Hematopoietic multipotent progenitor cell treated with erythropoietin and hydrocortisone succinate and interleukin-3 and kit ligand, for 6 days (in vitro differentiated cells): ENCODE data around the gene ATP13A2.

Source experiments
- DNase-seq: peaks from one replicate; pipeline ENCODE4 v3.0.0-alpha.2; 2015

ATP13A2 gene

GRCh38 chr1:17002524-17002902 is 9.2 kb downstream of the ATP13A2 start:
- no peak for DNase-seq

- DNase-seq, result no peak
These were observed 9.8 kb downstream of the ATP13A2 start for GRCh38 chr1:17001760-17002523.

- no peak for DNase-seq
These were observed 11.9 kb downstream of the ATP13A2 start for GRCh38 chr1:16999863-17000262.

GRCh38 chr1:16998589-16998988 is 13.1 kb downstream of the ATP13A2 start:
- no peak for DNase-seq

- DNase-seq, result no peak
These were observed 14.9 kb downstream of the ATP13A2 start for GRCh38 chr1:16996845-16997244.

- no peak for DNase-seq
These were observed 18.1 kb downstream of the ATP13A2 start for GRCh38 chr1:16993521-16994038.

GRCh38 chr1:16992675-16993074 is 19.1 kb downstream of the ATP13A2 start:
- DNase-seq, result no peak

GRCh38 chr1:16992102-16992501 is 19.6 kb downstream of the ATP13A2 start:
- no peak for DNase-seq

GRCh38 chr1:16991571-16991970 is 20.2 kb downstream of the ATP13A2 start:
- no peak for DNase-seq

GRCh38 chr1:16989676-16990391 is 21.9 kb downstream of the ATP13A2 start:
- no peak for DNase-seq

GRCh38 chr1:16988210-16988609 is 23.5 kb downstream of the ATP13A2 start:
- DNase-seq, result no peak

GRCh38 chr1:16986962-16987361 is 24.8 kb downstream of the ATP13A2 start:
- no peak for DNase-seq

- DNase-seq, result no peak
These were observed 25.2 kb downstream of the ATP13A2 start for GRCh38 chr1:16986560-16986959.

- DNase-seq, result no peak
These were observed 25.6 kb downstream of the ATP13A2 start for GRCh38 chr1:16986113-16986512.

GRCh38 chr1:16984717-16985116 is 27.0 kb downstream of the ATP13A2 start:
- DNase-seq, result no peak

GRCh38 chr1:16983649-16984048 is 28.1 kb downstream of the ATP13A2 start:
- DNase-seq, result no peak

GRCh38 chr1:16982902-16983301 is 28.8 kb downstream of the ATP13A2 start:
- no peak for DNase-seq

GRCh38 chr1:16981269-16981849 is 30.4 kb downstream of the ATP13A2 start:
- DNase-seq, result no peak

GRCh38 chr1:16980473-16981268 is 31.1 kb downstream of the ATP13A2 start, which contains the start of gene MFAP2:
Gene MFAP2 (minus strand): TSS chr1:16980620. CDS start chr1:16978273, 2,347 bp downstream.
- DNase-seq, result no peak

GRCh38 chr1:16979475-16980327 is 32.0 kb downstream of the ATP13A2 start:
- DNase-seq, result no peak

GRCh38 chr1:16978567-16979474 is 32.9 kb downstream of the ATP13A2 start:
- no peak for DNase-seq
